SK-N-SH treated with all-trans-retinoic acid at 6 μM for 48 hours (cell line): ENCODE data around the gene RPL37.
"Not testable (repeated sequence)": the region's sequence is repeated elsewhere in the genome, so short reads cannot be mapped to it uniquely, and the experiment has no call there.

Source experiments
- ATAC-seq: fragments of 200-7000 bp; cut with Tn5 transposase; 3 replicates; pipeline ENCODE4 v1.9.1; 2020; ENCODE audit warnings: mild to moderate bottlenecking, moderate library complexity
- ARNTL ChIP-seq: fragments of 450-650 bp; formaldehyde crosslinking; IDR thresholded peaks from 2 replicates; pipeline ENCODE4 v1.5.0; 2020; ENCODE audit warnings: low read depth, mild to moderate bottlenecking, moderate library complexity, borderline replicate concordance
- BACH2 ChIP-seq: fragments of 250-450 bp; sonication (Bioruptor Pico); IDR thresholded peaks from 2 replicates; pipeline ENCODE4 v1.9.0; 2021; ENCODE audit warnings: mild to moderate bottlenecking, borderline replicate concordance
- CSRNP3 ChIP-seq: fragments of 250-450 bp; sonication (Bioruptor Pico); IDR thresholded peaks from 2 replicates; pipeline ENCODE4 v1.5.1; 2021; ENCODE audit warnings: mild to moderate bottlenecking, moderate library complexity
- ESRRG ChIP-seq: fragments of 250-450 bp; sonication (Bioruptor Pico); IDR thresholded peaks from 2 replicates; pipeline ENCODE4 v1.6.1; 2021; ENCODE audit warnings: mild to moderate bottlenecking
- ISL1 ChIP-seq: fragments of 250-450 bp; sonication (Bioruptor Pico); IDR thresholded peaks from 2 replicates; pipeline ENCODE4 v2.1.2; 2022; ENCODE audit warnings: mild to moderate bottlenecking, moderate library complexity
- OSR1 ChIP-seq: fragments of 250-450 bp; sonication (Bioruptor Pico); IDR thresholded peaks from 2 replicates; pipeline ENCODE4 v1.8.0; 2022; ENCODE audit warnings: moderate library complexity, mild to moderate bottlenecking, inconsistent platforms
- PATZ1 ChIP-seq: fragments of 250-450 bp; sonication (Bioruptor Pico); IDR thresholded peaks from 2 replicates; pipeline ENCODE4 v1.8.0; 2020; ENCODE audit warnings: mild to moderate bottlenecking, moderate library complexity, borderline replicate concordance
- POU6F1 ChIP-seq: fragments of 250-450 bp; sonication (Bioruptor Pico); IDR thresholded peaks from 2 replicates; pipeline ENCODE4 v1.8.0; 2021; ENCODE audit warnings: low read depth, mild to moderate bottlenecking, moderate library complexity, borderline replicate concordance
- PPARA ChIP-seq: fragments of 250-450 bp; sonication (Bioruptor Pico); IDR thresholded peaks from 2 replicates; pipeline ENCODE4 v1.5.0; 2020; ENCODE audit warnings: mild to moderate bottlenecking, borderline replicate concordance
- RARB ChIP-seq: fragments of 250-450 bp; sonication (Bioruptor Pico); IDR thresholded peaks from 2 replicates; pipeline ENCODE4 v1.8.0; 2021; ENCODE audit warnings: mild to moderate bottlenecking, moderate library complexity
- SNAI2 ChIP-seq: fragments of 250-450 bp; sonication (Bioruptor Pico); IDR thresholded peaks from 2 replicates; pipeline ENCODE4 v1.5.0; 2020; ENCODE audit warnings: mild to moderate bottlenecking, moderate library complexity
- TOX ChIP-seq: fragments of 250-450 bp; sonication (Bioruptor Pico); IDR thresholded peaks from 2 replicates; pipeline ENCODE4 v1.8.0; 2021; ENCODE audit warnings: mild to moderate bottlenecking, moderate library complexity, borderline replicate concordance
- TSHZ2 ChIP-seq: fragments of 250-450 bp; sonication (Bioruptor Pico); IDR thresholded peaks from 2 replicates; pipeline ENCODE4 v1.5.0; 2020; ENCODE audit warnings: mild to moderate bottlenecking, moderate library complexity
- ZC3H10 ChIP-seq: fragments of 250-450 bp; sonication (Bioruptor Pico); IDR thresholded peaks from 2 replicates; pipeline ENCODE4 v1.5.1; 2021; ENCODE audit warnings: mild to moderate bottlenecking, moderate library complexity
- ZFP3 ChIP-seq: fragments of 250-450 bp; sonication (Bioruptor Pico); IDR thresholded peaks from 2 replicates; pipeline ENCODE4 v1.5.0; 2020; ENCODE audit warnings: mild to moderate bottlenecking, moderate library complexity
- ZFP30 ChIP-seq: fragments of 450-650 bp; formaldehyde crosslinking; IDR thresholded peaks from 2 replicates; pipeline ENCODE4 v1.5.0; 2022; ENCODE audit warnings: mild to moderate bottlenecking, moderate library complexity
- ZNF565 ChIP-seq: fragments of 450-650 bp; formaldehyde crosslinking; conservative IDR thresholded peaks from 2 replicates; pipeline ENCODE4 v1.5.0; 2020; ENCODE audit warnings: low read depth, mild to moderate bottlenecking, moderate library complexity
- ZNF70 ChIP-seq: fragments of 450-650 bp; formaldehyde crosslinking; IDR thresholded peaks from 2 replicates; pipeline ENCODE4 v1.5.0; 2020; ENCODE audit warnings: mild to moderate bottlenecking, moderate library complexity

RPL37 gene

GRCh38 chr5:40796487-40796889, 38.5 kb downstream of the RPL37 start:
- ATAC-seq, result no peak
- TF ChIP-seq TOX (CRISPR knock-in tag) (no peak), ARNTL (no peak), ZNF70 (no peak)

- not testable (repeated sequence) for ATAC-seq
Measured at GRCh38 chr5:40794877-40795276, 40.1 kb downstream of the RPL37 start.

- ATAC-seq, result not testable (repeated sequence)
Measured at GRCh38 chr5:40794340-40794739, 40.7 kb downstream of the RPL37 start.

GRCh38 chr5:40792691-40793090, 42.3 kb downstream of the RPL37 start:
- not testable (repeated sequence) for ATAC-seq

- TF ChIP-seq ZC3H10 (CRISPR knock-in tag) (no peak), ISL1 (CRISPR knock-in tag) (no peak), SNAI2 (CRISPR knock-in tag) (no peak), POU6F1 (CRISPR knock-in tag) (no peak), ARNTL (no peak), ZNF565 (CRISPR knock-in tag) (no peak), BACH2 (CRISPR knock-in tag) (no peak), PATZ1 (CRISPR knock-in tag) (no peak), ZFP3 (CRISPR knock-in tag) (no peak)
- no peak for ATAC-seq
Measured at GRCh38 chr5:40791715-40792139, 43.3 kb downstream of the RPL37 start.

GRCh38 chr5:40790947-40791593, 44.0 kb downstream of the RPL37 start:
- ATAC-seq, result no peak
- TF ChIP-seq ZNF565 (CRISPR knock-in tag), result no peak
- no peak for TF ChIP-seq POU6F1 (CRISPR knock-in tag)
- TF ChIP-seq ZNF70, result no peak

GRCh38 chr5:40788941-40789340, 46.1 kb downstream of the RPL37 start:
- not testable (repeated sequence) for ATAC-seq

- TF ChIP-seq ESRRG (CRISPR knock-in tag) (no peak), CSRNP3 (no peak), ZNF70 (no peak), ARNTL (no peak), RARB (CRISPR knock-in tag) (no peak), TSHZ2 (no peak), ZFP30 (CRISPR knock-in tag) (no peak), OSR1 (CRISPR knock-in tag) (no peak), ZC3H10 (CRISPR knock-in tag) (no peak), PATZ1 (CRISPR knock-in tag) (no peak), PPARA (CRISPR knock-in tag) (no peak)
- TF ChIP-seq, all 23 proteins: peak for 0
- no peak for ATAC-seq
Measured at GRCh38 chr5:40787986-40788385, 47.0 kb downstream of the RPL37 start.
